GM12878 (cell line): ENCODE measurements around the gene ZDHHC22. TPM values are rescaled to one million over a fixed set of nuclear protein-coding genes. Genes with fewer than 3 reads are reported as not detected.

ENCODE experiments used
- ATAC-seq: fragments of 200-7000 bp; cut with Tn5 transposase; 3 replicates; pipeline ENCODE4 v1.9.1; 2020; ENCODE audit warnings: mild to moderate bottlenecking, moderate library complexity
- BruUV-seq: library from RNA; stranded (reverse); fragments of 400-500 nt; replicated peaks from 2 replicates; lab custom pipeline; 2021; lab: Mats Ljungman, UMichigan
- CTCF ChIA-PET: fragments of 300-600 bp; sonication (Branson Sonifier 250); formaldehyde crosslinking; extraction: SDS; loops from one replicate; lab custom pipeline; 2021; ENCODE audit warnings: inconsistent platforms; lab: Yijun Ruan, JAX
- POLR2A ChIA-PET: fragments of 350-600 bp; formaldehyde crosslinking; extraction: SDS; loops from one replicate; lab custom pipeline; 2021; ENCODE audit warnings: inconsistent platforms; lab: Charles Lee
- RAD21 ChIA-PET: fragments of 300-600 bp; sonication (Branson Sonifier 250); formaldehyde crosslinking; loops from one replicate; lab custom pipeline; 2023; ENCODE audit warnings: antibody characterized with exemption; ENCODE audit not compliant: unreplicated experiment; lab: Charles Lee
- SMC1A ChIA-PET: fragments of 300-600 bp; sonication (Branson Sonifier 250); formaldehyde crosslinking; loops from one replicate; lab custom pipeline; 2023; ENCODE audit not compliant: unreplicated experiment, uncharacterized antibody; lab: Charles Lee
- DNase-seq: peaks from one replicate; pipeline ENCODE4 v3.0.0-alpha.2; 2011; ENCODE audit warnings: low read depth, low spot score
- FAIRE-seq: peaks from 3 replicates; lab custom pipeline; 2011; peaks lifted over from hg19 to GRCh38; lab: Jason Lieb, UNC
- H2AFZ ChIP-seq: 2 replicates; pipeline ENCODE4 v1.6.0; 2011; ENCODE audit warnings: low read depth, low read length, control low read depth; ENCODE audit not compliant: control insufficient read depth
- H3K27ac ChIP-seq: 2 replicates; pipeline ENCODE4 v1.5.1; 2011; ENCODE audit warnings: control low read depth; ENCODE audit not compliant: control insufficient read depth, insufficient read depth
- H3K27me3 ChIP-seq, 2 experiments: replicated peaks in 1 of 2; 2 replicates each; pipeline versions ENCODE4 v1.6.0 to v1.6.1; 2011; ENCODE audit warnings: low read length in 1 of 2; ENCODE audit not compliant: control insufficient read depth in 2 of 2, insufficient read depth in 2 of 2
- H3K36me3 ChIP-seq, 2 experiments: 2 replicates each; pipeline ENCODE4 v1.5.1; 2011; ENCODE audit warnings: low read length in 1 of 2; ENCODE audit not compliant: control insufficient read depth in 2 of 2, insufficient read depth in 2 of 2
- H3K4me1 ChIP-seq: 2 replicates; pipeline ENCODE4 v1.6.1; 2011; ENCODE audit warnings: mild to moderate bottlenecking, low read length, moderate library complexity, mixed read lengths; ENCODE audit not compliant: control insufficient read depth, insufficient read depth
- H3K4me2 ChIP-seq: 2 replicates; pipeline ENCODE4 v1.6.0; 2011; ENCODE audit warnings: control low read depth; ENCODE audit not compliant: control insufficient read depth, insufficient read depth
- H3K4me3 ChIP-seq: fragments of 200-600 bp; sonication (generic); 2 replicates; pipeline ENCODE4 v1.5.1; 2016
- H3K79me2 ChIP-seq: 2 replicates; pipeline ENCODE4 v1.6.0; 2011; ENCODE audit warnings: low read length; ENCODE audit not compliant: control insufficient read depth, insufficient read depth
- H3K9ac ChIP-seq: 2 replicates; pipeline ENCODE4 v1.8.0; 2011; ENCODE audit warnings: low read length, control low read depth, mixed read lengths; ENCODE audit not compliant: control insufficient read depth, insufficient read depth
- H3K9me3 ChIP-seq: replicated peaks from 3 replicates; pipeline ENCODE4 v1.5.1; 2011; ENCODE audit warnings: mild to moderate bottlenecking, low read length; ENCODE audit not compliant: control insufficient read depth, insufficient read depth
- H4K20me1 ChIP-seq: 2 replicates; pipeline ENCODE4 v1.6.0; 2011; ENCODE audit not compliant: control insufficient read depth, insufficient read depth
- NR2C1 ChIP-seq: fragments of 450-650 bp; IDR thresholded peaks from 2 replicates; pipeline ENCODE4 v1.6.1; 2017; ENCODE audit warnings: antibody characterized with exemption, mild to moderate bottlenecking, moderate library complexity
- RELA ChIP-seq: fragments of 450-650 bp; IDR thresholded peaks from 2 replicates; pipeline ENCODE4 v1.8.0; 2014; ENCODE audit warnings: borderline replicate concordance; ENCODE audit not compliant: partially characterized antibody
- WGBS: methylation state at CpG from one replicate; pipeline ENCODE4 v1.1.6; 2016; ENCODE audit warnings: low lambda C conversion rate; ENCODE audit not compliant: insufficient replicate concordance, insufficient coverage; ENCODE audit errors: missing lambda C conversion rate; 5-methylcytosine and 5-hydroxymethylcytosine counted together
- in situ Hi-C: fragments of 300-500 bp; cut with MboI; formaldehyde crosslinking; loops from 9 replicates; pipeline ENCODE4 v1.14.3; 2018; ENCODE audit warnings: mixed read lengths
- intact Hi-C: fragments of 100-400 bp; cut with micrococcal nuclease; formaldehyde crosslinking; loops from one replicate; pipeline ENCODE4 v1.14.2; 2022; ENCODE audit not compliant: unreplicated experiment
- polyA plus RNA-seq, 11 experiments: library from polyadenylated mRNA; depleted of rRNA in 4 of 11; unstranded in 6 of 11; stranded (reverse) in 5 of 11; fragments of >200 nt; fragmentation: Nextera tagmentation in 4 of 11; fragmentation: Illumina TruSeq in 1 of 11; extraction: Ambion mirVana in 4 of 11; extraction: Trizol in 1 of 11; gene quantifications; 1 replicate in 1 of 11; 2 replicates in 10 of 11; pipeline versions ENCODE4 v1.2.1 to v1.2.3, GENCODE V29; 2011 to 2016; ENCODE audit warnings: inconsistent platforms in 2 of 11, missing spikeins in 2 of 11, low read depth in 1 of 11
- total RNA-seq, 4 experiments: library from RNA; depleted of rRNA in 3 of 4; stranded (reverse); fragments of >200 nt in 3 of 4; fragmentation: Illumina TruSeq in 1 of 4; extraction: Trizol in 1 of 4; gene quantifications; 2 replicates each; pipeline versions ENCODE4 v1.2.1 to v1.2.3, GENCODE V29; 2013 to 2021
- TF ChIP-seq, protein P1 (sequence below): IDR thresholded peaks from 2 replicates; pipeline ENCODE4 v1.6.1; 2011; ENCODE audit warnings: mild to moderate bottlenecking, low read depth, low read length, moderate library complexity; ENCODE audit not compliant: insufficient replicate concordance
- TF ChIP-seq, protein P2 (sequence below): IDR thresholded peaks from 2 replicates; pipeline ENCODE4 v1.6.1; 2011; ENCODE audit warnings: low read depth, low read length, improper control_type of control experiment, borderline replicate concordance

Gene ZDHHC22
- total and polyA plus RNA-seq, 10 of the 15 experiments (the other 5 are each of a cell fraction or from before 2014, with no cell fraction given), result 0.06 TPM; not detected in 9

DNA sequence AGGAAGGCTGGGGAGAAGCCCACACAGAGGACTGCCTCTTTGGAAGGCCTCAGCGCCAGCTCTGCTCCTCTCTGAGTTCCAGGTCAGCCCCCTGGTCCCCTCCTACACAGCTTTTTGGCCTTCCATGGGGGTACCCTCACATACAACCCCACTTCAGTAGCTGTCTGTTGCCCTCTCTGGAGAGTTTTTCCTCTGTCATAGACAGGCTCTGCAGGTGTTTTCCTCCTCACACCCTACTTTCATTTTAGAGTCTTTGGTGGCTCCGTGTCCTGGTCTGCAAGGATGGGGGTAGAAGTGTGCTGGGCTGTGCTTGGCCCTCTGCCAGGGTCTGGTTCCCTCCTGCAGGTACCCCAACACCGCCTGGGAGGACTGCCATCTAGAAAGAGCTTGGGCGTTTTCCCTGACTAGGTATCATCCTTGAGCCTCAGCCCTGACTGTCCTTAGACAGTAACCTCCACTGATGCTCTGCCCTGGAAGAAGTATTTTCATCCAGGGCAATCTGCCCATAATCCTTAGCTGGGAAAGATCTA lies 15.1 kb downstream of the ZDHHC22 start:
- Histone ChIP-seq H3K27ac (no peak overlapping the region), H3K4me3 (no peak overlapping the region), H3K9me3 (no peaks in the 10 kb centered on the region), H3K4me1 (peaks cover 36% of the 10 kb centered on the region), H3K27me3 (peaks cover 6 to 7% of the 10 kb centered on the region in 2 experiments; a peak in 2 of 4 replicates), H3K9ac (no peak overlapping the region), H3K36me3 (no peaks in the 10 kb centered on the region), H3K79me2 (no peaks in the 10 kb centered on the region), H4K20me1 (no peaks in the 10 kb centered on the region), H2AFZ (no peak overlapping the region), H3K4me2 (no peak overlapping the region)
- RAD21 ChIA-PET, result interaction anchor here (1.0 to 2.2 kb wide), 7 partner anchors 26 to 57 kb away, joined by 3 to 7 read pairs (median 5); partner anchors contain the start of gene CIPC
- in situ Hi-C loops (no loop called here), intact Hi-C loops (loop anchor here (2.0 kb wide), 1 partner anchor 56 kb away; no protein-coding TSS in a partner anchor)
- POLR2A ChIA-PET, result interaction anchor here (1.1 kb wide), 1 partner anchor 27 kb away, joined by 5 read pairs; no protein-coding TSS in a partner anchor
- no peak for DNase-seq
- SMC1A ChIA-PET, result interaction anchor here (0.7 to 20.2 kb wide), 4 partner anchors 25 to 251 kb away, joined by 3 to 428 read pairs (median 8); partner anchors contain the start of gene CIPC
- no peak for ATAC-seq
- CTCF ChIA-PET, result interaction anchor here (0.6 to 21.2 kb wide), 14 partner anchors 10 to 409 kb away, joined by 3 to 445 read pairs (median 5); partner anchors contain the start of gene CIPC
- FAIRE-seq, result no peak
- TF ChIP-seq, protein P1, sequence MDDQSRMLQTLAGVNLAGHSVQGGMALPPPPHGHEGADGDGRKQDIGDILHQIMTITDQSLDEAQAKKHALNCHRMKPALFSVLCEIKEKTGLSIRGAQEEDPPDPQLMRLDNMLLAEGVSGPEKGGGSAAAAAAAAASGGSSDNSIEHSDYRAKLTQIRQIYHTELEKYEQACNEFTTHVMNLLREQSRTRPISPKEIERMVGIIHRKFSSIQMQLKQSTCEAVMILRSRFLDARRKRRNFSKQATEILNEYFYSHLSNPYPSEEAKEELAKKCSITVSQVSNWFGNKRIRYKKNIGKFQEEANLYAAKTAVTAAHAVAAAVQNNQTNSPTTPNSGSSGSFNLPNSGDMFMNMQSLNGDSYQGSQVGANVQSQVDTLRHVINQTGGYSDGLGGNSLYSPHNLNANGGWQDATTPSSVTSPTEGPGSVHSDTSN, result no peak
- TF ChIP-seq RELA (no peak), NR2C1 (no peak)
- TF ChIP-seq, protein P2, sequence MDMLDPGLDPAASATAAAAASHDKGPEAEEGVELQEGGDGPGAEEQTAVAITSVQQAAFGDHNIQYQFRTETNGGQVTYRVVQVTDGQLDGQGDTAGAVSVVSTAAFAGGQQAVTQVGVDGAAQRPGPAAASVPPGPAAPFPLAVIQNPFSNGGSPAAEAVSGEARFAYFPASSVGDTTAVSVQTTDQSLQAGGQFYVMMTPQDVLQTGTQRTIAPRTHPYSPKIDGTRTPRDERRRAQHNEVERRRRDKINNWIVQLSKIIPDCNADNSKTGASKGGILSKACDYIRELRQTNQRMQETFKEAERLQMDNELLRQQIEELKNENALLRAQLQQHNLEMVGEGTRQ, result no peak
- 56% methylated on average over 4 of the region's 4 CpGs for WGBS
- no TSS peak for BruUV-seq
